ENCODE results near the gene ZNF10. TPM values are rescaled to one million over a fixed set of nuclear protein-coding genes. Genes with fewer than 3 reads are reported as not detected.
A peak's percentile ranks its signal among the peaks of the same experiment; 100 is the strongest.

The ZNF10 gene
- 1 to 10 TPM; 3.5 to 7.5 TPM for total RNA-seq
- long read RNA-seq, partial matches to known transcripts = 0 of 1 reads
- long read RNA-seq, other reads (novel, unspliced or antisense) = 1 of 1 reads

- DNase-seq = peak; percentile 95 to 99
- intact Hi-C loops (cut with DNase I, micrococcal nuclease) = no loop called here
- ATAC-seq = peak; percentile 97
Measured at GRCh38 chr12:133130038-133130807, at the start of gene ZNF10, which contains the start of gene ZNF891. Gene ZNF10 (plus strand): TSS chr12:133130627. CDS start chr12:133144493, 13,866 bp downstream. Gene ZNF891 (minus strand): TSS chr12:133130274. CDS start chr12:133121918, 8,356 bp downstream.

GRCh38 chr12:133081159-133081780 is 49.2 kb upstream of the ZNF10 start:
- peak; percentile 21 to 25 for DNase-seq
- no peak for ATAC-seq
- intact Hi-C loops (cut with DNase I, micrococcal nuclease) = no loop called here

- no peak for DNase-seq
- ATAC-seq = no peak
- intact Hi-C loops (cut with DNase I, micrococcal nuclease) = no loop called here
Measured at GRCh38 chr12:133083345-133083744, 47.1 kb upstream of the ZNF10 start.

GRCh38 chr12:133105620-133106019 is 24.8 kb upstream of the ZNF10 start:
- intact Hi-C loops (cut with DNase I, micrococcal nuclease) = no loop called here
- DNase-seq (no peak), ATAC-seq (no peak)

GRCh38 chr12:133106253-133106652 is 24.2 kb upstream of the ZNF10 start:
- intact Hi-C loops (cut with DNase I, micrococcal nuclease) = no loop called here

GRCh38 chr12:133107121-133107520 is 23.3 kb upstream of the ZNF10 start:
- ATAC-seq = no peak
- DNase-seq = no peak
- intact Hi-C loops (cut with DNase I, micrococcal nuclease) = no loop called here

More at GRCh38 chr12:133106253-133106652, 24.2 kb upstream of the ZNF10 start:
- DNase-seq = no peak
- ATAC-seq = no peak

- ATAC-seq (peak; percentile 42), DNase-seq (no peak)
- intact Hi-C loops (cut with DNase I, micrococcal nuclease) = no loop called here
Measured at GRCh38 chr12:133108150-133108549, 22.3 kb upstream of the ZNF10 start.

- DNase-seq = no peak
- ATAC-seq = no peak
- intact Hi-C loops (cut with DNase I, micrococcal nuclease) = no loop called here
Measured at GRCh38 chr12:133120385-133121191, 9.8 kb upstream of the ZNF10 start.

GRCh38 chr12:133124674-133125073 is 5.8 kb upstream of the ZNF10 start:
- intact Hi-C loops (cut with DNase I, micrococcal nuclease) = no loop called here
- DNase-seq = no peak
- ATAC-seq = no peak

GRCh38 chr12:133129368-133130037 is 924 bp upstream of the ZNF10 start:
- DNase-seq (peak; percentile 13 to 24), ATAC-seq (peak; percentile 18)
- intact Hi-C loops (cut with DNase I, micrococcal nuclease) = no loop called here

GRCh38 chr12:133130808-133131128 is 341 bp downstream of the ZNF10 start:
- intact Hi-C loops (cut with DNase I, micrococcal nuclease) = no loop called here
- DNase-seq (peak; percentile 31 to 65), ATAC-seq (no peak)

- no peak for DNase-seq
- intact Hi-C loops (cut with DNase I, micrococcal nuclease) = no loop called here
- ATAC-seq = no peak
Measured at GRCh38 chr12:133135747-133136146, 5.3 kb downstream of the ZNF10 start.

- ATAC-seq (no peak), DNase-seq (no peak)
- intact Hi-C loops (cut with DNase I, micrococcal nuclease) = no loop called here
Measured at GRCh38 chr12:133145981-133146380, 15.6 kb downstream of the ZNF10 start.

GRCh38 chr12:133156125-133156690 is 25.8 kb downstream of the ZNF10 start:
- intact Hi-C loops (cut with DNase I, micrococcal nuclease) = no loop called here
- DNase-seq (no peak), ATAC-seq (no peak)

- intact Hi-C loops (cut with DNase I, micrococcal nuclease) = no loop called here
- ATAC-seq (no peak), DNase-seq (no peak)
Measured at GRCh38 chr12:133165776-133166175, 35.3 kb downstream of the ZNF10 start.

- no peak for ATAC-seq
- intact Hi-C loops (cut with DNase I, micrococcal nuclease) = no loop called here
- no peak for DNase-seq
Measured at GRCh38 chr12:133172491-133172890, 42.1 kb downstream of the ZNF10 start.

- no peak for ATAC-seq
- intact Hi-C loops (cut with DNase I, micrococcal nuclease) = no loop called here
- DNase-seq = no peak
Measured at GRCh38 chr12:133174901-133175300, 44.5 kb downstream of the ZNF10 start.

GRCh38 chr12:133180669-133181068 is 50.2 kb downstream of the ZNF10 start:
- intact Hi-C loops (cut with DNase I, micrococcal nuclease) = no loop called here
- ATAC-seq (no peak), DNase-seq (no peak)

All from left colon (tissue), 2 donors.